ENCODE results near the gene RAP2A.

The RAP2A gene

DNA sequence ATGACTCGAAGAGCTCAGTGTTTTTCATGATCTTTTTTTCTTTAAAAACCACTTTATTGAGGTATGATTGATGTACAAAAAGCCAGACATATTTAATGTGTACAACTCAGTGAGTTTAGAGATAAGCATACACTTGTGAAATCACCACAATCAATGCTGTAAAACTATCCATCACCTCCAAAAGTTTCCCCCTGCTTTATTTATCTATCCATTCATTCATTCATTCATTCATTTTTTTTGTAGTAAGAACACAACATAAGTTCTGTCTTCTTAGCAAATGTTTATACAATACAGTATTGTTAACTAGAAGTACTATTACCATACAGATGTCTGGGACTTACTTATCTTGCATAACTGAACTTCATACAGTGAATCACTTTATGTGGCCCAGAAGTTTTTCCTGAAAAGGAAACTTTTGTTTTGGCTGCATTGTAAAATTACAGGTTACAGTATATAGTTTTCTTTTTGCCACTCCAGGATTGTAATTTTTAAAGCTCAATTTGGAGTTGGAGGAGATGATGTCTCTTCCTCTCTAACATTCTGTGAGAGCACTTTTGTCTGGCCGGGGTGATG is 6.7 kb downstream of the RAP2A start:
- Histone ChIP-seq H3K27me3 (ENCODE audit: insufficient read depth, poor library complexity, severe bottlenecking) (no peaks in the 10 kb centered on the region), H3K4me3 (ENCODE audit: severe bottlenecking) (no peak overlapping the region), H3K27ac (ENCODE audit: poor library complexity, severe bottlenecking) (no peak overlapping the region), H3K4me1 (ENCODE audit: insufficient read depth, poor library complexity, severe bottlenecking) (no peaks in the 10 kb centered on the region), H3K36me3 (ENCODE audit: low read depth) (peaks cover 11% of the 10 kb centered on the region), H3K9me3 (ENCODE audit: severe bottlenecking) (no peaks in the 10 kb centered on the region)
- TF ChIP-seq, protein P1, sequence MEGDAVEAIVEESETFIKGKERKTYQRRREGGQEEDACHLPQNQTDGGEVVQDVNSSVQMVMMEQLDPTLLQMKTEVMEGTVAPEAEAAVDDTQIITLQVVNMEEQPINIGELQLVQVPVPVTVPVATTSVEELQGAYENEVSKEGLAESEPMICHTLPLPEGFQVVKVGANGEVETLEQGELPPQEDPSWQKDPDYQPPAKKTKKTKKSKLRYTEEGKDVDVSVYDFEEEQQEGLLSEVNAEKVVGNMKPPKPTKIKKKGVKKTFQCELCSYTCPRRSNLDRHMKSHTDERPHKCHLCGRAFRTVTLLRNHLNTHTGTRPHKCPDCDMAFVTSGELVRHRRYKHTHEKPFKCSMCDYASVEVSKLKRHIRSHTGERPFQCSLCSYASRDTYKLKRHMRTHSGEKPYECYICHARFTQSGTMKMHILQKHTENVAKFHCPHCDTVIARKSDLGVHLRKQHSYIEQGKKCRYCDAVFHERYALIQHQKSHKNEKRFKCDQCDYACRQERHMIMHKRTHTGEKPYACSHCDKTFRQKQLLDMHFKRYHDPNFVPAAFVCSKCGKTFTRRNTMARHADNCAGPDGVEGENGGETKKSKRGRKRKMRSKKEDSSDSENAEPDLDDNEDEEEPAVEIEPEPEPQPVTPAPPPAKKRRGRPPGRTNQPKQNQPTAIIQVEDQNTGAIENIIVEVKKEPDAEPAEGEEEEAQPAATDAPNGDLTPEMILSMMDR (IDR thresholded peaks at IDR 0.05; ENCODE audit: poor library complexity, severe bottlenecking): no peak
- DNase-seq (ENCODE audit: low spot score) (no peak), ATAC-seq (ENCODE audit: low read depth) (no peak)

DNA sequence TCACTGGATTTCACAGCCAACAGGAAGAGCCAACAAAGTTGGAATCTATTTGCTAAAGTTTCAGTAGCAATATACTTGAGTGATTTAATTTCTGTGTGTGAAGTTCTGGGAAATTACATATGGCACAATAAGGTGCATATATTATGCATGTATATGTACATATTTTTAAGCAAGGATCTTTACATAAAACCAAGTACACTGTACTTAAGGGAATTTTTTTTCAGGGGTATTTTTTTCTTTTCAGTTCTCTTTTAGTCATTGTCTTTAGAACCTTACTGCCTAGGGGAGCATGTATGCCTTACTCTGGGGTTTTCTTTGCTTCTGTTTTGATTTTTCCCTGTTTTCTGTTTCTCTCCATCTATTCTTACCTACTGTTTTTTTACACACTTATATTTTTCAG is 7.4 kb downstream of the RAP2A start:
- H3K27ac ChIP-seq (ENCODE audit: poor library complexity, severe bottlenecking): no peak overlapping the region
- no peak overlapping the region for H3K4me3 ChIP-seq (ENCODE audit: severe bottlenecking)
- ATAC-seq (ENCODE audit: low read depth) (no peak), DNase-seq (ENCODE audit: low spot score) (no peak)
- H3K9me3 ChIP-seq (ENCODE audit: severe bottlenecking): no peaks in the 10 kb centered on the region
- no peaks in the 10 kb centered on the region for H3K27me3 ChIP-seq (ENCODE audit: insufficient read depth, poor library complexity, severe bottlenecking)
- H3K36me3 ChIP-seq (ENCODE audit: low read depth): peaks cover 11% of the 10 kb centered on the region
- TF ChIP-seq, protein P1 (IDR thresholded peaks at IDR 0.05; ENCODE audit: poor library complexity, severe bottlenecking): no peak
- no peaks in the 10 kb centered on the region for H3K4me1 ChIP-seq (ENCODE audit: insufficient read depth, poor library complexity, severe bottlenecking)

DNA sequence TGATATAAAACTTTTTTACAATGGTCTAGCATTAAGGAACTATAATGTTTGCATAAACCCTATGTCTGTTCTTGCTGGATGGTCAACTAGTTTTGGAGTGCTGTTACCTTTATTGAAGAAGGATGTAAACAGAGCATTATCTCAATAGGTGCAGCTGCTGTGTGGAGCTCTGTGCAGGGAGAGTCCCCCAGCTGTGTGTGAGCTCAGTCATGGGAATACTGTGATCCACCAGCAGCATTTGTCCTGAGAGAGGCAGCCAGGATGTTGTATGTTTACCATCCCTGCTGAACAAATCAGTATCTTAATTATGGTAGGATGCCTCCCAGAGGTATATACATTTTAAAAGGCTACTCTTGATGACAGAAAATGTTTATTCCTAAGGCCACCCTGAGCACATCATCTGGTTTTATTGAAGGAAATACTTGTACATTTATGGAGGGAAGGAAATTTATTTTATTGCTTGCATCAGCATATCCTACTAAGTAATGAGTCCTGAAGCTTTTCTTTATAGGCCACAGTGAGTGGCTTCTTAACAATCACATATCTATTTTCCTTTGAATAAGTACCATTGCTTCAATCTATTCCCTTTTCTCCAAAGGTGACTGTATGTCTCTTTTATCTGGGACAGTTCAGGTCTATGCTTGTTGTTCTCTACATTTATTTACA is 11.7 kb downstream of the RAP2A start:
- peaks cover 11% of the 10 kb centered on the region for H3K36me3 ChIP-seq (ENCODE audit: low read depth)
- H3K9me3 ChIP-seq (ENCODE audit: severe bottlenecking): no peaks in the 10 kb centered on the region
- no peak overlapping the region for H3K4me3 ChIP-seq (ENCODE audit: severe bottlenecking)
- no peak for DNase-seq (ENCODE audit: low spot score)
- no peaks in the 10 kb centered on the region for H3K4me1 ChIP-seq (ENCODE audit: insufficient read depth, poor library complexity, severe bottlenecking)
- no peaks in the 10 kb centered on the region for H3K27me3 ChIP-seq (ENCODE audit: insufficient read depth, poor library complexity, severe bottlenecking)
- no peak for ATAC-seq (ENCODE audit: low read depth)
- TF ChIP-seq, protein P1 (IDR thresholded peaks at IDR 0.05; ENCODE audit: poor library complexity, severe bottlenecking): no peak
- no peak overlapping the region for H3K27ac ChIP-seq (ENCODE audit: poor library complexity, severe bottlenecking)

DNA sequence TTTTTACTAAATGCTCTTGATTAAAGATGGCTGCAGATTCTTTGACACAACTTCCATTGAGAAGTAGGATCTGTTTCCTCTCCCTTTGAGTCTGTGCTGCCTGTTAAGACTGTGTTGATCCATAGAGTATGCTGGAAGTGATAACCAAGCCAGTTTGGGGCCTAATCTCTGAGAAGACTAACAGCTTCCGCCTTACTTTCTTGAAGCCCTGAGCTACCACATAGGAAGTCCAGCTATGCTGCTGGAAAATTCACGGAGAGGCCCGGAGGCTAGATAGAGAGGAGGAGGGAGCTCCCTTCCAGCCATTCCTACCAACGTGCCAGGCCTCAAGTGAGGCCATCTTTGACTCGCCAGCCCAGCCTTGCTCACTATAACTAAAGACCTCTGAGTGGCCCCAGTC is 12.5 kb downstream of the RAP2A start:
- Histone ChIP-seq H3K36me3 (ENCODE audit: low read depth) (peaks cover 11% of the 10 kb centered on the region), H3K27me3 (ENCODE audit: insufficient read depth, poor library complexity, severe bottlenecking) (no peaks in the 10 kb centered on the region), H3K4me3 (ENCODE audit: severe bottlenecking) (no peak overlapping the region), H3K4me1 (ENCODE audit: insufficient read depth, poor library complexity, severe bottlenecking) (no peaks in the 10 kb centered on the region), H3K27ac (ENCODE audit: poor library complexity, severe bottlenecking) (no peak overlapping the region), H3K9me3 (ENCODE audit: severe bottlenecking) (no peaks in the 10 kb centered on the region)
- ATAC-seq (ENCODE audit: low read depth) (no peak), DNase-seq (ENCODE audit: low spot score) (no peak)
- TF ChIP-seq, protein P1 (IDR thresholded peaks at IDR 0.05; ENCODE audit: poor library complexity, severe bottlenecking): no peak

All from RWPE2 (cell line).